ENCODE data around the gene KLK13. TPM values are rescaled to one million over a fixed set of nuclear protein-coding genes. Genes with fewer than 3 reads are reported as not detected.

Gene KLK13
- total and polyA plus RNA-seq, 2 of the 13 experiments (the other 11 are each of a cell fraction or from before 2014, with no cell fraction given), result 0.09 TPM; not detected in 1

- TF ChIP-seq ZNF232 (CRISPR knock-in tag; IDR thresholded peaks at IDR 0.05; ENCODE audit: borderline replicate concordance) (0 out of 2 replicates have a peak, but pooled peaks have one; percentile 76), POLR2AphosphoS2 (IDR thresholded peaks at IDR 0.05; ENCODE audit: low read depth, low read length) (no peak), BCL3 (CRISPR knock-in tag; IDR thresholded peaks at IDR 0.05) (no peak), ZMYM4 (CRISPR knock-in tag; IDR thresholded peaks at IDR 0.05) (no peak), CREB1 (IDR thresholded peaks at IDR 0.05) (peak; percentile 77), CREB1 (CRISPR knock-in tag; IDR thresholded peaks at IDR 0.05) (peak; percentile 89), ELF3 (CRISPR knock-in tag; IDR thresholded peaks at IDR 0.05) (peak; percentile 88), ZNF589 (CRISPR knock-in tag; conservative IDR thresholded peaks at IDR 0.05) (no peak), ZNF644 (CRISPR knock-in tag; IDR thresholded peaks at IDR 0.05; ENCODE audit: low read depth) (no peak), TOE1 (CRISPR knock-in tag; IDR thresholded peaks at IDR 0.05) (no peak), TARDBP (CRISPR knock-in tag; IDR thresholded peaks at IDR 0.05) (peak; percentile 89), SMC3 (IDR thresholded peaks at IDR 0.05; ENCODE audit: low read length) (no peak), ZNF75D (CRISPR knock-in tag; IDR thresholded peaks at IDR 0.05; ENCODE audit: borderline replicate concordance) (no peak), ELF1 (CRISPR knock-in tag; IDR thresholded peaks at IDR 0.05) (peak; percentile 99), ZNF3 (CRISPR knock-in tag; IDR thresholded peaks at IDR 0.05) (no peak), KDM6A (CRISPR knock-in tag; IDR thresholded peaks at IDR 0.05; ENCODE audit: low read depth) (no peak), ZNF766 (CRISPR knock-in tag; IDR thresholded peaks at IDR 0.05; ENCODE audit: borderline replicate concordance) (peak; percentile 69; the same call in 1 of the 2 replicates), PCBP2 (optimal IDR thresholded peaks at IDR 0.05; ENCODE audit: low read depth, low read length, poor library complexity, severe bottlenecking) (no peak), RAD21 (CRISPR knock-in tag; IDR thresholded peaks at IDR 0.05) (no peak), ZNF446 (CRISPR knock-in tag; IDR thresholded peaks at IDR 0.05) (0 out of 2 replicates have a peak, but pooled peaks have one; percentile 57)
- TF ChIP-seq, protein P1, sequence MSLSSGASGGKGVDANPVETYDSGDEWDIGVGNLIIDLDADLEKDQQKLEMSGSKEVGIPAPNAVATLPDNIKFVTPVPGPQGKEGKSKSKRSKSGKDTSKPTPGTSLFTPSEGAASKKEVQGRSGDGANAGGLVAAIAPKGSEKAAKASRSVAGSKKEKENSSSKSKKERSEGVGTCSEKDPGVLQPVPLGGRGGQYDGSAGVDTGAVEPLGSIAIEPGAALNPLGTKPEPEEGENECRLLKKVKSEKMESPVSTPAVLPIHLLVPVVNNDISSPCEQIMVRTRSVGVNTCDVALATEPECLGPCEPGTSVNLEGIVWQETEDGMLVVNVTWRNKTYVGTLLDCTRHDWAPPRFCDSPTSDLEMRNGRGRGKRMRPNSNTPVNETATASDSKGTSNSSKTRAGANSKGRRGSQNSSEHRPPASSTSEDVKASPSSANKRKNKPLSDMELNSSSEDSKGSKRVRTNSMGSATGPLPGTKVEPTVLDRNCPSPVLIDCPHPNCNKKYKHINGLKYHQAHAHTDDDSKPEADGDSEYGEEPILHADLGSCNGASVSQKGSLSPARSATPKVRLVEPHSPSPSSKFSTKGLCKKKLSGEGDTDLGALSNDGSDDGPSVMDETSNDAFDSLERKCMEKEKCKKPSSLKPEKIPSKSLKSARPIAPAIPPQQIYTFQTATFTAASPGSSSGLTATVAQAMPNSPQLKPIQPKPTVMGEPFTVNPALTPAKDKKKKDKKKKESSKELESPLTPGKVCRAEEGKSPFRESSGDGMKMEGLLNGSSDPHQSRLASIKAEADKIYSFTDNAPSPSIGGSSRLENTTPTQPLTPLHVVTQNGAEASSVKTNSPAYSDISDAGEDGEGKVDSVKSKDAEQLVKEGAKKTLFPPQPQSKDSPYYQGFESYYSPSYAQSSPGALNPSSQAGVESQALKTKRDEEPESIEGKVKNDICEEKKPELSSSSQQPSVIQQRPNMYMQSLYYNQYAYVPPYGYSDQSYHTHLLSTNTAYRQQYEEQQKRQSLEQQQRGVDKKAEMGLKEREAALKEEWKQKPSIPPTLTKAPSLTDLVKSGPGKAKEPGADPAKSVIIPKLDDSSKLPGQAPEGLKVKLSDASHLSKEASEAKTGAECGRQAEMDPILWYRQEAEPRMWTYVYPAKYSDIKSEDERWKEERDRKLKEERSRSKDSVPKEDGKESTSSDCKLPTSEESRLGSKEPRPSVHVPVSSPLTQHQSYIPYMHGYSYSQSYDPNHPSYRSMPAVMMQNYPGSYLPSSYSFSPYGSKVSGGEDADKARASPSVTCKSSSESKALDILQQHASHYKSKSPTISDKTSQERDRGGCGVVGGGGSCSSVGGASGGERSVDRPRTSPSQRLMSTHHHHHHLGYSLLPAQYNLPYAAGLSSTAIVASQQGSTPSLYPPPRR (CRISPR knock-in tag; IDR thresholded peaks at IDR 0.05; ENCODE audit: borderline replicate concordance), result no peak
- TF ChIP-seq, protein P2, sequence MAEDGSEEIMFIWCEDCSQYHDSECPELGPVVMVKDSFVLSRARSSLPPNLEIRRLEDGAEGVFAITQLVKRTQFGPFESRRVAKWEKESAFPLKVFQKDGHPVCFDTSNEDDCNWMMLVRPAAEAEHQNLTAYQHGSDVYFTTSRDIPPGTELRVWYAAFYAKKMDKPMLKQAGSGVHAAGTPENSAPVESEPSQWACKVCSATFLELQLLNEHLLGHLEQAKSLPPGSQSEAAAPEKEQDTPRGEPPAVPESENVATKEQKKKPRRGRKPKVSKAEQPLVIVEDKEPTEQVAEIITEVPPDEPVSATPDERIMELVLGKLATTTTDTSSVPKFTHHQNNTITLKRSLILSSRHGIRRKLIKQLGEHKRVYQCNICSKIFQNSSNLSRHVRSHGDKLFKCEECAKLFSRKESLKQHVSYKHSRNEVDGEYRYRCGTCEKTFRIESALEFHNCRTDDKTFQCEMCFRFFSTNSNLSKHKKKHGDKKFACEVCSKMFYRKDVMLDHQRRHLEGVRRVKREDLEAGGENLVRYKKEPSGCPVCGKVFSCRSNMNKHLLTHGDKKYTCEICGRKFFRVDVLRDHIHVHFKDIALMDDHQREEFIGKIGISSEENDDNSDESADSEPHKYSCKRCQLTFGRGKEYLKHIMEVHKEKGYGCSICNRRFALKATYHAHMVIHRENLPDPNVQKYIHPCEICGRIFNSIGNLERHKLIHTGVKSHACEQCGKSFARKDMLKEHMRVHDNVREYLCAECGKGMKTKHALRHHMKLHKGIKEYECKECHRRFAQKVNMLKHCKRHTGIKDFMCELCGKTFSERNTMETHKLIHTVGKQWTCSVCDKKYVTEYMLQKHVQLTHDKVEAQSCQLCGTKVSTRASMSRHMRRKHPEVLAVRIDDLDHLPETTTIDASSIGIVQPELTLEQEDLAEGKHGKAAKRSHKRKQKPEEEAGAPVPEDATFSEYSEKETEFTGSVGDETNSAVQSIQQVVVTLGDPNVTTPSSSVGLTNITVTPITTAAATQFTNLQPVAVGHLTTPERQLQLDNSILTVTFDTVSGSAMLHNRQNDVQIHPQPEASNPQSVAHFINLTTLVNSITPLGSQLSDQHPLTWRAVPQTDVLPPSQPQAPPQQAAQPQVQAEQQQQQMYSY (CRISPR knock-in tag; IDR thresholded peaks at IDR 0.05), result no peak
Measured at GRCh38 chr19:51108066-51108804, 43.3 kb upstream of the KLK13 start, which contains the start of gene CTU1 (continued).
